Stimulated activated CD4-positive, alpha-beta T cell treated with anti-CD3 and anti-CD28 coated beads, Interleukin-4, amount 100 ng/mL, for 24 hours (primary cell): ENCODE data around the gene KHDC1.
"Not testable (repeated sequence)": the region's sequence is repeated elsewhere in the genome, so short reads cannot be mapped to it uniquely, and the experiment has no call there.

Experiments
- DNase-seq: peaks from one replicate; pipeline ENCODE4 v3.0.0-alpha.2; 2020

Gene KHDC1

GRCh38 chr6:73262671-73263569, at the start of gene KHDC1:
Gene KHDC1, minus strand, starts transcription at chr6:73263196. Its CDS starts 20,679 bp downstream, at chr6:73242517.
- peak; percentile 55 for DNase-seq

- DNase-seq, result not testable (repeated sequence)
Observed at GRCh38 chr6:73310503-73310845, 47.5 kb upstream of the KHDC1 start.

GRCh38 chr6:73309785-73310502, 46.9 kb upstream of the KHDC1 start:
- peak; percentile 65 for DNase-seq

- no peak for DNase-seq
Observed at GRCh38 chr6:73309535-73309784, 46.5 kb upstream of the KHDC1 start.

GRCh38 chr6:73308712-73309534, 45.9 kb upstream of the KHDC1 start:
- DNase-seq, result no peak

- not testable (repeated sequence) for DNase-seq
Observed at GRCh38 chr6:73303773-73304172, 40.8 kb upstream of the KHDC1 start.

GRCh38 chr6:73302339-73302738, 39.3 kb upstream of the KHDC1 start:
- DNase-seq, result no peak

GRCh38 chr6:73299151-73299971, 36.4 kb upstream of the KHDC1 start:
- DNase-seq, result no peak

- DNase-seq, result no peak
Observed at GRCh38 chr6:73293331-73293730, 30.3 kb upstream of the KHDC1 start.

GRCh38 chr6:73290435-73290834, 27.4 kb upstream of the KHDC1 start:
- DNase-seq, result no peak

- no peak for DNase-seq
Observed at GRCh38 chr6:73286752-73287151, 23.8 kb upstream of the KHDC1 start.

GRCh38 chr6:73285674-73286283, 22.8 kb upstream of the KHDC1 start:
- DNase-seq, result no peak

- no peak for DNase-seq
Observed at GRCh38 chr6:73282871-73283270, 19.9 kb upstream of the KHDC1 start.

- not testable (repeated sequence) for DNase-seq
Observed at GRCh38 chr6:73281684-73282083, 18.7 kb upstream of the KHDC1 start.

- DNase-seq, result not testable (repeated sequence)
Observed at GRCh38 chr6:73269296-73269695, 6.3 kb upstream of the KHDC1 start.

GRCh38 chr6:73268896-73269295, 5.9 kb upstream of the KHDC1 start:
- DNase-seq, result not testable (repeated sequence)

- no peak for DNase-seq
Observed at GRCh38 chr6:73264446-73264845, 1.4 kb upstream of the KHDC1 start.

- DNase-seq, result no peak
Observed at GRCh38 chr6:73263570-73263909, 544 bp upstream of the KHDC1 start.

- DNase-seq, result no peak
Observed at GRCh38 chr6:73258721-73259120, 4.3 kb downstream of the KHDC1 start.

- DNase-seq, result not testable (repeated sequence)
Observed at GRCh38 chr6:73254323-73254722, 8.7 kb downstream of the KHDC1 start.

- no peak for DNase-seq
Observed at GRCh38 chr6:73252703-73253102, 10.3 kb downstream of the KHDC1 start.

GRCh38 chr6:73250016-73250415, 13.0 kb downstream of the KHDC1 start:
- no peak for DNase-seq
